Diencephalon (tissue), 1 donor: ENCODE data around the gene RNF20. TPM values are rescaled to one million over a fixed set of nuclear protein-coding genes. Genes with fewer than 3 reads are reported as not detected.

Experiments
- small RNA-seq: library from RNA; depleted of rRNA; stranded (forward); fragments of <200 nt; gene quantifications from one replicate; pipeline ENCODE3, GENCODE V24; 2014
- total RNA-seq: library from RNA; depleted of rRNA; stranded (reverse); fragments of >200 nt; gene quantifications from one replicate; pipeline ENCODE4 v1.2.3, GENCODE V29; 2014

The RNF20 gene
- 40.1 TPM for total RNA-seq

GRCh38 chr9:101533334-101534204 lies at the start of gene RNF20:
RNF20 (plus strand) TSS chr9:101533853; CDS start chr9:101535424, 1,571 bp downstream.

GRCh38 chr9:101594796-101595195 lies 61.1 kb downstream of the RNF20 start, which contains the start of gene PPP3R2:
PPP3R2 (minus strand) TSS chr9:101594969; CDS start chr9:101594921, 48 bp downstream.

Small RNA genes within 50 kb of the gene (small RNA-seq; reads per million reads assigned to genes)
- not detected for gene AL353621.1

Other genes starting within 250 kb of the RNF20 start
- gene BAAT, start 148.8 kb upstream of the RNF20 start, total RNA-seq, result 0.23 TPM
- gene MRPL50, start 135.2 kb upstream of the RNF20 start, total RNA-seq, result 45.7 TPM
- 48.4 TPM for gene ZNF189, start 135.0 kb upstream of the RNF20 start, total RNA-seq
- 0.23 TPM for gene ALDOB, start 98.1 kb upstream of the RNF20 start, total RNA-seq
- 0.92 TPM for gene PPP3R2, start 61.1 kb downstream of the RNF20 start, total RNA-seq
- 46.8 TPM for gene GRIN3A, start 204.8 kb downstream of the RNF20 start, total RNA-seq